GM21367 (cell line): ENCODE measurements around the gene KIF16B.
A peak's percentile ranks its signal among the peaks of the same experiment; 100 is the strongest.
"Not testable (repeated sequence)": the region's sequence is repeated elsewhere in the genome, so short reads cannot be mapped to it uniquely, and the experiment has no call there.

Experiments
- ATAC-seq: cut with Tn5 transposase; IDR thresholded peaks from one replicate; pipeline ENCODE4 v1.9.1; 2021; ENCODE audit not compliant: unreplicated experiment

KIF16B gene

DNA sequence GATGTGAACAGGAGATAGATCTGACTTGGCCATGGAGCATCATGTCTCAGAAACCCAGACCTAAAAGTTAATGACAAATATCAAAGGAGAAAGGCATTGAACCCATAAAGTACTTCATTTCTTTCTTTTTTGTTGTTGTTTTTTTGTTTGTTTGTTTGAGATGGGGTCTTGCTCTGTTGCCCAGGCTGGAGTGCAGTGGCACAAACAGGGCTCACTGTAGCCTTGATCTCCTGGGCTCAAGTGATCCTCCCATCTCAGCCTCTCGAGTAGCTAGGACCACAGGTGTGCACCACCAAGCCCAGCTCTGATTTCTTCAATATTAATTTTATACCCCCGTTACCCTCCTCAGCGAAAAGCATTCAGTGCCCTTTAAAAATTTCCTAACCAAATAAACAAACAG, 45.8 kb downstream of the KIF16B start:
- no peak for ATAC-seq

DNA sequence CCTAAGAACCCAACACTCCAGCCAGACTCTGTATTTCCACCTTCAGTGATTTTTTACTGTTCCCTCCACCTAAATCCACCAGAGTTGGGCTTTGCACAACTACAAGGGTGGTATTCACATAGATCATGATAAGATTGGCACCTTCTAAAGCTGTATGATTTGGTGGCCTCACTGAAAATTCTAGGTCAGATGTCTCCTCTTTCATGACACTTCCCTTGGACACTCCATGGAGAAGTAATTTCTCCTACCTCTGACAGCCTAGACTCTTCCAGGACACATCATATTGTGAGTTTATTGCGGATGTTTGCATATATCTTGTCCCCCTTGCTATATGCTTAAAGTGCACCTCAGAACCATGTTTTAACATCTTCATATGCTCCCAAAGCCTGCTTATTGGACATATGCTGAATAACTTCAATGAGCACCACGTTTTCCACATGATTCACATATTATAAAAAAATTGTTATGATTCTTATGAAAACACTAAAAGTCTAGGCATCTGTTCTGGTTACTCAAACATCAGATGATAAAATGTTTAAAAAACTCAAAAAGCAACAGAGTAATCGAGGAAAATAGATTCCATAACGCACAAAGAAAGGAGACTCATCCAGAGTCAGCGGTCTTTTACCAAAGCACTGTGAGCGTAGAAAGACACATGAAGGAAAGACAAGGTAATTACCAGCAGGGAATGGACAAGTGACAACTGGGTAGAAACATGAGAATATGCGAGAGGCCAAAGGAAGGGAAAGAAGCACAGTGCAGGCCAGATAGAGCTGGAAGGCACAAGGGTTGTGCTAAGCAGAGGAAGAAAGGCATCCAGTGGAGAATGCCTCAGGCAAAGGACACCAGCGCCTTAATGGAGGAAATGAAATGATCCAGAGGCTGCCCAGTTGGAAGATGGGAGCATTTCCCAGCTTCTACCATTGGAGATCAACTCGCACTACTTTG, 46.5 kb downstream of the KIF16B start:
- no peak for ATAC-seq

DNA sequence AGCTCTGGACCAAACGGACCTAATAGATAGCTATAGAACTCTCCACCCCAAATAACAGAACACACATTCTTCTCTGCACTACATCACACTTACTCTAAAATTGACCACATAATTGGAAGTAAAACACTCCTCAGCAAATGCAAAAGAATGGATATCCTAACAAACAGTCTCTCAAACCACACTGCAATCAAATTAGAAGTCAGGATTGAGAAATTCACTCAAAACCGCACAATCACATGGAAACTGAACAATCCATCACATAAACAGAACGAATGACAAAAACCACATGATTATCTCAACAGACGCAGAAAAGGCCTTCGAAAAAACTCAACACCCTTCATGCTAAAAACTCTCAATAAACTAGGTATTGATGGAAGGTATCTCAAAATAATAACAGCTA, 50.6 kb downstream of the KIF16B start:
- not testable (repeated sequence) for ATAC-seq

DNA sequence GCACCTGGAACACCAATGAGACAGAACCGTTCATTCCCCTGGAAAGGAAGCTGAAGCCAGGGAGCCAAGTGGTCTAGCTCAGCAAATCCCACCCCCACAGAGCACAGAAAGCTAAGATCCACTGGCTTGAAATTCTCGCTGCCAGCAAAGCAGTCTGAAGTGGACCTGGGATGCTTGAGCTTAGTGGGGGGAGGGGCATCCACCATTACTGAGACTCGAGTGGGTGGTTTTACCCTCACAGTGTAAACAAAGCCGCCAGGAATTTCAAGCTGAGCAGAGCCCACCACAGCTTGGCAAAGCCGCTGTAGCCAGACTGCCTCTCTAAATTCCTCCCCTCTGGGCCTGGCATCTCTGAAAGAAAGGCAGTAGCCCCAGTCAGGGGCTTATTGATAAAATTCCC, 53.1 kb downstream of the KIF16B start:
- ATAC-seq, result no peak

DNA sequence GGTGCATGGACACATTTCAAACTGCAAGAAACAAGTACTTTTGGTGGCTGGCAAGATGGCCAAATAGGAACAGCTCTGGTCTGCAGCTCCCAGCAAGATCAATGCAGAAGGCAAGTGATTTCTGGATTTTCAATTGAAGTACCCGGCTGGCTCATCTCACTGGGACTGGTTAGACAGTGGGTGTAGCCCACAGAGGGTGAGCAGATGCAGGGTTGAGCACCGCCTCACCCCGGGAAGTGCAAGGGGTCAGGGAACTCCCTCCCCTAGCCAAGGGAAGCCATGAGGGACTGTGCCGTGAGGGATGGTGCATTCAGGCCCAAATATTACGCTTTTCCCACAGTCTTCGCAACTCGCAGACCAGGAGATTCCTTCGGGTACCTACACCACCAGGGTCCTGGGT, 53.6 kb downstream of the KIF16B start:
- ATAC-seq, result not testable (repeated sequence)

DNA sequence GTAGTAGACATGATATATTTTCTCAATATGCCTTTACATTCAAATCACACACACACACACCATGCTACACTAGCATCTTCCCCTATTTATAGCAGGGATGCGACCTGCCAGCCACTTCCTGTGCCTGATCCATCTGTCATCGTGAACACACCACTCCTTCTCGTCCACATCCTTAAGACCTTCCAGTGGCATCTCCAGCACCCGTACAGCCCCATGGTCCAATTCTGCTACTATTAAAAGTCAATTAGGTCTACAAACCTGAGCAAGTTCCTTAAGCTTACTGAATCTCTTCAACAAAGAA, 54.5 kb downstream of the KIF16B start:
- ATAC-seq, result no peak

DNA sequence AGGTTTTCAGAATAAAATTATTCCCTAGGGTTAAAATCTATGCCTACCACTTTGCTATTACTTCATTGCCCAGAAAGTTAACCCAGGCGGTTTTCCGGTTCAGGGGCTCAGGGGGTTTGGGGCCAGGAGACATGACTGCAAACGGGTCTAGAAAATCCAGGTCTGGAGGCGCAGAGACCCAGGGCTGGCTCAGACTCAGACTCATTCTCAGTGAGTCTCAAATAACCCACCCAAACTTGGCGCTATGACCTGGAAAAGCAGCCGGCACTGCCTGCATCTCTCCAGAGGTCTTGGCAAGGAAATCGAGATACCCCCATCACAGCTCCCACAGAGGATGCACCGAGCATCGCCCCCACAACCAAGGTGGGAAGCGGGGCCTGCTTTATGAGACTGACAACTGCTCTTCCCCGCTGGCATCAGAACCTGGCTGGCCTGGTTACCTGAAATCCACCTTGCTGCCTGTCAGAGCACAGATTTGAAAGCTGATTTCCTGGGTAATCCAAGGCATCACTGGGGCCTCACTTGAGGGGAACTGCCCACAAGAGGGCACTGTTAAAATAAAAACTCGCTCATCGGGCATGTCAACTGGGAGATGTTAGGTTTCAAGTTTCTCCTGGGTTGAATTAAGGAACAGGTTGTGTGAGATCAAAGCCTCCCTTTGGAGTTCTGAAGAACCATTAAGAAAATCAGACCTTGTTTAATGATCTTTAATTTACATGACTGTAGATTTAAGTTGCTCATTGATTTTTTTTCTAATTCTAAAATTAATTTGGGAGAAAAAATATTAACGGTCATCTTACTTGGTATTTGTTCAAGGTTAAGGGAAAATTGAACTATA, 55.1 kb downstream of the KIF16B start:
- no peak for ATAC-seq

DNA sequence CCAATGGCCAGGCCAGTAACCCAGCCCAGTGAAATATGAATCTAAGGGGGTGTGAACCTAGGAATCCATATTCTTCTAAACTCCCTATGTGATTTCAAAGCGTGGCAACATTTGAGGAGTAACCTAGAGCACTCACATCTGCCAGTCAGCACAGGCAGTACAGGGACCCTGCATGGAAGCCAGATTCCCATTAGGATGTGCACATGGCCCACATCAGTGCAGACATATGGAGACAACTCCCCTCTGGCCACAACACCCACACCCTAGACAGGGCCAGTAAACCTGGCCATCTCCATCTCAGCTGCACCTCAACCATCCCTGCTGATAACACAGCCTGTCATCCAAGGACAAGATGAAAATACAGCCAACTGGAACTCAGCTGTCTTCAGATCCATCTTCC, 56.5 kb downstream of the KIF16B start:
- ATAC-seq, result no peak

DNA sequence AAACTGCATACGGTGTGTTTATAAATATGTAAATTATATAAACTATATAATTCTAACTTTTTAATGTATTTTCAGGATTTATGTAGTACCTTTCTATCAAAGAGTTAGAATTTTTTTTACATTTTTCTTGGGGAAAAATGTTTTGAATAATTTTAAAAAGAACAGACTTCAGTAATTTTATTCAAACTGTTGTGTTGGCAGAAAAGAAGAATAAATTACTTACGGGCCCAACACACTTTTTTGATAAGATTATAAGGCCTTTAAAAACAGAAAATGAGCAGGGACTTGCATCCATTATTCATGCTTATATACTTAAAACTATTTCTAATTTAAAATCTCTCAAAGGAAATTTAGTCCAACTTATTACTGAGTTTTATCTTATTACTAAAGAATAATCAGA, 58.2 kb downstream of the KIF16B start:
- ATAC-seq, result no peak

DNA sequence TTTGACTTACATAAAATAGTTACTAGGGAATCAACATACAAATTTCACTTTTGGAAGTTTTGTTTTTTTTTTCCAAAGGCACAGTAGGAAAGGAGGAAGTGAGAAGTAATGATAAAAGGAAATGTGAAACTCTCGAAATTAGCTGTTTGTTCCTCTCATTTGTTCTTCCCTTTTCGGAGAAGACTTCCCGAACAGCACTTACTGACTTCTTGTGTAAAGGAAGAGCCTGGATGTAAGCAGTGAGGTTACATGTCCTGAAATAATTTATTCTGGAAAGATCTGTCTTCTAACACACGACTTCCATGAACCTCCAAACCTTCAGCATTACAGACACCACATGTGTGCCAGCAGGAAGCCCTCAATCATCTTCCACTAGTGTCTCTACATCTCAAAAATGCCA, 59.1 kb downstream of the KIF16B start:
- no peak for ATAC-seq

DNA sequence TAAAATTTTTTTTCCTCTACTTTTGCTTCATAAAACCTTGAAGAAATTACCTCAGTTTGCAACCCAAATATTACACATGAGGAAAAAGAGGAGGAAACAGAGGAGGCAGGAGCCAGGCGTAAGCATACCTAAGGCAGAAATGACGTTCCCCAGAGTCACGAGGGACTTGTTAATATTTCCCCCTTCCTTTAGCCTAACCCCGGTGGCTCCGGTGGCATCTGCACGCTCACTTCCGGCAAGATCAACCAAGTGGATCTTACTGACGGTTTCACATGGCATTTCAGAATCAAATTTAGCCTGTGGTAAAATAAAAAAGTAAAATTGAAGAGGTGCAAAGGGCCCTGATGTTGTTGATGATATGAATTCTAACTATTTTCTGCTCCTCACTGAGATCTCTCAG, 67.4 kb downstream of the KIF16B start:
- no peak for ATAC-seq

DNA sequence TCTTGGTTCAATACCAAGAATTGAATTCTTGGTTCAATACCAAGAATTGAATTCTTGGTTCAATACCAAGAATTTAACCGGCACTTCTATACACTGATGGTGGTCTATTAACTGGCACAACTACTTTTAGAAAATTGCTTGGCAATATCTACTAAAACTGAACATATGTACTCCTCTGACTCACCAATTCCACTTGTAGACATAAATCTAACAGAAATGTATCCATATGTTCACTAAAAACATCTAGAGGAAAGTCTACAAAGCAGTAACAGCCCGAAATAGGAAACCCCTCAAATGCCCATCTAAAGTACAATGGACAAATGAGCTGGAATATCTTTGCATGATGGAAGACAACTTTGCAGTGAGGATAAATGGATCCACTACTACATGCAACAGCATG, 71.9 kb downstream of the KIF16B start:
- no peak for ATAC-seq

DNA sequence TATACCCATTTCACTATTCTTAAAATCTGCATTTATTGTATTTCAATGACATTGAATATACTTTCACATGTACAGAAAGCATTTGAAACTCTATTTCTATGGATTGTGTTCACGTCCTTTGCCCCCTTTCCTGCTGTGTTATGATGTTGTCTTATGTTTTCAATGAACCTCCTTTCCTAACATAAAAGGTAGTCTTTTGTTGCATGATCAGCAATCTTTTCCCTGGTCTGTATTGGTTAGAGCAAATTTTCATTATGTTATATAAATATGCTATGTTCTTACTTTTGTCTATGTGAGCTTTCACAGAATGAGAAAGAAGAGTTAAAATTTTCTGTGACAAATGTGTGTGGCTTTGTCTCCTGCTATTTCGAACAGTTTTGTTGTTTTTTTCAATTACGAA, 73.1 kb downstream of the KIF16B start:
- ATAC-seq, result no peak

DNA sequence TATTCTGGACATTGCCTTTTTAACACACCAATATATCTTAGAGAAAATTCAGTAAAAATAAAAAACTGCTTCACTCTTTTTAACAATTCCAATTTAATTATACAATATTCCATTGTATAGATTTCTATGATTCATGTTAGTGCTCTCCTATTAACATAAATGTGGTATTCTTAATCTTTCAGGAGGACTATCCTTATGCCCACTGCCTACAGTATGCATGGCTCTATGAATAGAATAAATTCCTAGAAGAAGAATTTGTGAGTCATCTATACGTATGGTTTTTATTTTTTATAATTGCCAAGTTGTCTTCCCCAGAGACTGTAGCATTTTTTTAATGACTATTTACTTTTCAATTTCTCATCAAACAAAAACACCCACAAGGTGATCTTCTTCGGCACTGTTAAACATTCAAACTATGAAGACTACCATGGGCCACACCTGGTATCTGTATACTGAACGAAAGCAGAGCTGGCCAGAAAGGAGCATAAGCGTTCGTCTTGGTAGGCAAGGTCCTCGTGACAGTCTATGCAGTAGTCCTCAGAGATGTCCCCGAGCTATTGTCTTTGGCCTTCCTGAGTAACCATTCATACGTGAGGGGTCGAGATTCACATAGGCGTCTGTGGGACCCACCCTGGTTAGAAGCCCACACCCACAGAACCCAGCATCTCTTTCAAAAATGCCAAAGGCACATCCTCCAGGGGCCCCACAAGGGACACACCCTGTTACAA, 74.6 kb downstream of the KIF16B start:
- ATAC-seq, result no peak

DNA sequence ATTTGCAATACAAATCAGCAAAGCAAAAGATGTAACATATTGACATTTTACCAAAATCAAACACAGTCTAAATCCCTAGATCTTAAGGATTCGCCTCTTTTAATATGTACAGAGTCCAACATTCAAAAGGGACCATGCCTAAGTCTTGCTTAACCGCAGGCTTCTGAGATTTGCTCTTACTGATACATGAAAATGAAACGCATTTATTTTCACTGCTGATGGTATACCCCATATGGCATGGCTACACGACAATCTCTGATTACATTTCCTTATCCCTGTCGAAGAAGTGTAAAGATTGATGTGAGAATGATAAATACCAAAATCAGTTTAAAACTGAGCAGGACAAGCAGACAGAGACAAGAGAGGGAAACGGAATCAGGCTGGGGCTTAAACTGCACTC, 75.4 kb downstream of the KIF16B start:
- ATAC-seq, result no peak

DNA sequence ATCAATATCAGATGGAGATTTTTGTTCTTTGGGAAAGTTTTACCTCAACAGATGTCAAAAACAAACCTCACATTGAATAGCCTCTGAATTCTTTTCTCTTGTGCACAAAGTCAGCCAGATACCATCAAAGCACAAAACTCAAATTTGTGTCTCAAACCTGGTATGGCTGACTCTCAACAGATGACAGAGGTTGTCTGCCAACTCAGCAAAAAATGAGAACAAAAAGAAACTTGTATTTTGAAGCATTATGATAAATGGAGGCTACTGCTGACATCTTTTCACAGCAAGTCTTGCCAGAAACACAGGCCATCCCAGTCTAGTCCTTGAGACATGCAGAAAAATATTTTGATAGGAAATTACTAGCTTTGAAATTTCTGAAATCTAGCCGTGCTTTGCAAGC, 79.8 kb downstream of the KIF16B start:
- ATAC-seq, result no peak

DNA sequence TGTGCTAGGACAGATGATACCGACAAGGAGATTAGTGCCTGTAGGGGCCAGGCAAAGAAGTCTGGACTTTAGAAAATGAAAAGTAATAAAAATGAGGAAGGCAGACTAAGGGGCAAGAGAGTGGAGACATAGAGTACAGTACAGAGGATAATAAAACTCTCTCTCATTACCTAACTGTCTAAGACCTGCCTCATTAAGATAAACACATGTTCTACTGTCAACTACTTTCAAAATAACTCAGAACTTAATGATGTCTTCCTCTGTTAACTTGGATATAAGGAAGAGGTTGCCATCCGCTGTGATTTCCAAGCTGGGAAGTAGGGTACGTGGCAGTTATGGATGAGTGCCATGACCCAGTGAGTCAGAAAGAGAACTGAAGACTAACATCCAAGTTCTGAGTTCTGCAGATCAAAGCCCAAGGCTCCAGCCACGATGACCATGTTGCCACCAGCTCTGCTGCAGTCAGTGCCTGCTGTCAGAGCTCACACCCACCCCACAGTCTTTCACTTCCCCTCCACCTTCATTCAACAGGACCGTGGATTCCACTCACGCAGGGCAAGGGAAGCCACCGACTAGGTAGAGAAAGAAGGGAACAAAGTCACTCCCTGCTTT, 81.8 kb downstream of the KIF16B start:
- peak; percentile 64 for ATAC-seq

DNA sequence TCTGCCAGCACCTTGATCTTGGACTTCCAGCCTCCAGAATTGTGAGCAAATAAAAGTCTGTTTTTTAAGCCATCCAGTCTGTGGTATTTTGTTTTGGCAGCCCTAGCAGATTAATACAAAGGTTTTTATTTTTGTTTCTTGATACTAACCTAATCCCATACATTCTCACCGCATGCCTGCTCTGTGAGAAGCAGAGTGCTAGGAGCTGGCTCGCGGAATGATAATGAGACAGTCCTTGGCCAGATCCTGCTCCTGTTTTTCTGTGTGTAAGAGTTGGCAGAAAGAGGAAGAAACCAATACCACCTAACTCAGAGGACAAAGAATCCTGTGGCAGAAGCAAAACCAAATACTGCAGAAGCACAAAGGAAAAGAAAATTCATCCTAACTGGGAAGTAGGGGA, 82.6 kb downstream of the KIF16B start:
- ATAC-seq, result no peak

DNA sequence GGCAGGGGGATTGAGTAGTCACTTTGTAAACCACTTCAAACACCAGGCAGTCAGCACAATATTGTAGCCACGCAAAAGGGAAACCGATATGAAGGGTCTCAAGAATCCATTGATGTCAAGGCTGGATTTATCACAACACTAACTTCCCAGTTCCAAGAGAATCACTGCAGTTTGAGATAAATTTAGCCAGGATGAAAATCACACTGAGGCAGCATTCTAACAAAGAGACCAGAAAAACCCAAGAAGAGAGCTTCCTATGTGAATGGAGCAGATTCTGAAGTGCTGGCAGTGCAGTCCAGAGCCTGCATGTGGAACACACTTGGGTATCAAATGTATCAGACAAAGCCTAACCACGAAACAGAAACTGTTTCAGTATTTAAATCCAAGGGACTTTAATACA, 84.6 kb downstream of the KIF16B start:
- ATAC-seq, result no peak

DNA sequence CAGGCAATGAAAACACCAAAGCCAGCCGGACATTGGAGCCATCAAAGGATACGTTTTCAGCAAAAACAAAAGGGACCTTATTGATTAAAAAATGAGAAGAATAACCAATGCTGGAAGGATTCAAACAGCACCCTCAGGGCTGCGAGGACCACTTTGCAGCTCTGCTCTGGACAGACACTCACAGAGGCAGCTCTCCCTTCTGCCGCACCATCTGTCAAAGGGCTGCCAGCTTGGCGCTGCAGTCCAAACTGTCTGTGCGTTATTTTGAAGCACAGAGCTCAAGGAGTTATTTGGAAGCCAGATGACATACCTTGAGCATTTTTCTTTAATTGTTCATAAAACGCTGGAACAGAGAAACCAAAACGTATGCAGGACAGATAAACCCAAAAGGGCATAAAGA, 85.2 kb downstream of the KIF16B start:
- ATAC-seq, result no peak

DNA sequence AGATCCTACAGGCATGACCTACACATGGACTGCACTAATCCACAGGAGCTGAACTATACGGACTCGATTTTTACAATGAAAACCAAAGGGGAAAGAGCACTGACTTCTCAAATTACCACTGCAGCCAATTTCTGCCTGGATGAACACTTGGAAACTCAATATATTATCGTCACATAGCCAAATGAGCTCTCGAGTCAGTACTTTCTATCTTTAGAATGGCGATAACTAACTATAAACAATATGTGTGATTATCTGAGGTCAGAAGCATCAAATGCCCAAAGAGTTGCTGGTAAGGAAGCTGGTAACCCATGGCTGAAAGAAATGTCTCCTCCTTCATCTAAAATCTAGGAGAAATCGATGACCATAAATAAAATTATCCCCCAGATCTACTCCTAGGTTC, 86.7 kb downstream of the KIF16B start:
- no peak for ATAC-seq
